Stimulated activated CD8-positive, alpha-beta memory T cell treated with anti-CD3 and anti-CD28 coated beads, Interleukin-12 subunit alpha, Interleukin-12 subunit beta, amount 100 ng/mL, for 4 hours (primary cell): Measurements from ENCODE around the gene ODR4.
"Not testable (repeated sequence)": the region's sequence is repeated elsewhere in the genome, so short reads cannot be mapped to it uniquely, and the experiment has no call there.

Experiments
- DNase-seq: peaks from one replicate; pipeline ENCODE4 v3.0.0-alpha.2; 2020; ENCODE audit warnings: low read depth

Gene ODR4

GRCh38 chr1:186421446-186421845 is 45.8 kb downstream of the ODR4 start:
- DNase-seq, result no peak

GRCh38 chr1:186424539-186424938 is 48.9 kb downstream of the ODR4 start:
- no peak for DNase-seq

DNA sequence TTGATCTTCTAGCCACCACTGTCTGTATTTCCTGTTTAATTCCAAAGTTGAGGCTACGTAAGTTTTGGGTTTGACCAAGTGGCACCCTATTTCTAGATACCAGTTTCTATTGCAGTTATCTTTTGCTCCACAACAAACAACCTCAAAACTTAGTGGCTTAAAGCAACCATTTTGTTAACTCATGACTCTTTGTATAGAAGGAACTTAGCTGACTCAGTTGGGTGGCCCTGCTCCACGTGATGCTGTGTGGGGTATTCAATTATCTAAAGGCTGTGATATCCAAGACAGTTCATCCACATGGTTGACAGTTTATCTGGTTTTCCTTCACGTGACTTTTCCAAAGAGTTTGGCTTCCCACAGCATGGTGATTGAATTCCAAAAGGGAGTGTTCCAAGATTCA is 50.5 kb downstream of the ODR4 start:
- no peak for DNase-seq

DNA sequence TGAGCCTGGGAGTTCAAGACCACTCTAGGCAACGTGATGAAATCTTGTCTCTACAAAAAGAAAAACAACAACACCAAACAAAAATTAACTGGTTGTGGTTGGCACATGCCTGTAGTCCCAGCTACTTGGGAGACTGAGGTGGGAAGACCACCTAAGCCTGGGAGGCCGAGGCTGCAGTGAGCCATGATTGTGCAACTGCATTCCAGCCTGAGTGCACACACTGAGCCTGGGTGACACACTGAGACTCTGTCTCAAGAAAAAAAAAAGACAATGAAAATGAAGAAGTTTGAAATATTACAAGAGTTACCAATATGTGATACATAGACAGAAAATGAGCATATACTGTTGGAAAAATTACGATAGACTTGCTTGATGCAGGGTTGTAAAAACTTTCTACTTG is 53.4 kb downstream of the ODR4 start:
- no peak for DNase-seq

DNA sequence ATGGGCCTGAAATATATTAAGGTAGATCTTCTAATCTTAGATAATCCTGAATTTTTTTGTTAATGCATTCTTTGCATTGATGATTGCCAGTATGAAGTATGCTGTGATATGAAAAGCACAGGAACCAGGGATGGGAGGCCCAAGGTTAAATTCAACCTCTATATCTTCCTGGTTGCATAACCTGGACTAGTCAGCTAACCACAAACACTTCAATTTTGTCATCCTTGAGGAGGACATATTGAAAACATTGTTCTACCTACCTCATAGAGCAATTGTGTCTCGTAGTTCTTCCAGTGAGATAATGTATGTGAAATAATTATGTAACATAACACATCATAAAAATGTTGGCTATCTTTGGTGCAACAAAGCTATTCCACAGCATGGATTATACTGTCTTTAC is 59.7 kb downstream of the ODR4 start:
- DNase-seq, result no peak

DNA sequence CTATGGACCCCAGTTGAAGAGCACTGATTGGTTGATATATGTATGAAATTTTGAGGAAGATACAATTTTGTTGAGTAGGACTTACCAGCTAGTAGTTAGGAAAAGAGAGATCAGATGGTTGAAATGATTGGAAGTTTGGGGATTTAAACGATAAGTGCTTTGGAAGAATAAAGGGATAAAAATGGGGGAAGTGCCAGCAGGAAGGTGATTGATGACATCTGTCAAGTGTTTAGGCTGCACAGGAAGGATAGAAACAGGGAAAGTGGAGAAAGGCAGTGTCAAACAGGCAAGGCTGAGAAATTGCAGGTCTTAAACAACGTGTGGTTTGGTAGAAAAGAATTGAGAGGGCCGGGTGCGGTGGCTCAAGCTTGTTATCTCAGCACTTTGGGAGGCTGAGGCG is 62.9 kb downstream of the ODR4 start:
- no peak for DNase-seq

DNA sequence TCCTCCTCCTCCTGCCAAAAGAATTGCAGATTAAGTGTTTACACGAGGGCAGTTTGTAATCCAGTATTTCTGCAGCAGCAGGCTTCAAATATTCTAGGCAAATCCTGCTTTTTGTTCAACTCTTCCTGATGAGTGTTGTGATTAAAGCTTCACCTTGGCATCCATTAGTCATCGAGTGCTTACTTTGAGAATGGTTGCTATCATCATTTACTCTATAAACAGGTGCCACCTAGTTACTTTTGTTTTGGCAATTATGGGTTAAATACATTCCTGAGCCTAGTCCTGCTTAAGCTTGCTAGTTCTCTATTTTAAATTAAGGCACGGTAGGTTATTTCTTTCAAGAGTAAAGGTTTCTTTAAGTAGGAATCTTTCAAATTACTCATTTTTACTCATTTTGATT is 64.9 kb downstream of the ODR4 start:
- no peak for DNase-seq

DNA sequence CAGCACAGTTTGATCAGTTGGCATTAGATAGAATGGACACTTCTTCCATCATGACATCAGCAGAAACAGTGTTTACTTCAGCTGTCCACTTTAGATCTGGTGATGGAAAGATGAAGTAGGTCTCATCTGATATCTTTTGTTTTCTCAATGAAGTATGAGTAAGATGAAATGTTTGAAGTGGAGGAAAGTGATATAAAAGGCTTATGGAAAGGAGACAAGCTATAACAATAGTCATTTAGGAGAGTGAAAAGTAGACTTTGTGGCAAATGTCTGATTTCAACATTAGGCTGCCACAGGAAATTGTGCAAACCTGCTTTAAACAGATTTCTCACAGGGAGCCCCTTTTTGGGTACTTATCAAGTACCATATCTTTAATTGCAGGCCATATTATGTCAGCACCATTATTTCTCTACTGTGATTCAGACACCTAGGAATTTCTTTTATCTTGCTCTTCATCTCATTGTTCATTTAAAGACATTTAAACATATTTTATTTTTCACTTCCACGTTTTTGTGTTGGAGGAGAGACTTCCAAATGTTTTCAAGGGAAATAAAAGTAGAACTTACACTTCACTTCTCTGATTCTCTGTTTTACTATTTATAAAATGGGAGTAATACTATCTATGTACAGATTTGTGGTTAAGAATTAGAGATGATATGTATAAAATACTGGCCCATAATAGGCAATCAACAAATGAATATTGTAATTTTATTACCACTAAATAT is 67.2 kb downstream of the ODR4 start:
- DNase-seq, result no peak

GRCh38 chr1:186443638-186444037 is 68.0 kb downstream of the ODR4 start:
- DNase-seq, result no peak

GRCh38 chr1:186446152-186446551 is 70.5 kb downstream of the ODR4 start:
- no peak for DNase-seq

DNA sequence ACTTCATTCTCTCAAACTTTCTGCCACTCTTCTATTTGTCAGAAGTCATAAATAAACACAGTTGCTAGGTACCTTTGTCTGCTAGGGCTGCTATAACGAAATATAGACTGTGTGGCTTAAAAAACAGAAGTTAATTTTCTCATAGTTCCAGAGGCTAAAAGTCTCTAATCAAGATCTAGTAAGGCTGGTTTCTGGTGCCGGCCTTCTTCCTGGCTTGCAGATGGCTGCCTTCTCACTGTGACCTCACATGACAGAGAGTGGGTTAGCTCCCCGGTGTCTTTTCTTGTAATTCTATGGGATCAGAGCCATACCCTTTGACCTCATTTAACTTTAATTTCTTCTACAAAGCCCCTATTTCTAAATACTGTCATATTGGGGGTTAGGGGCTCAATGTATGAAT is 79.3 kb downstream of the ODR4 start:
- no peak for DNase-seq

DNA sequence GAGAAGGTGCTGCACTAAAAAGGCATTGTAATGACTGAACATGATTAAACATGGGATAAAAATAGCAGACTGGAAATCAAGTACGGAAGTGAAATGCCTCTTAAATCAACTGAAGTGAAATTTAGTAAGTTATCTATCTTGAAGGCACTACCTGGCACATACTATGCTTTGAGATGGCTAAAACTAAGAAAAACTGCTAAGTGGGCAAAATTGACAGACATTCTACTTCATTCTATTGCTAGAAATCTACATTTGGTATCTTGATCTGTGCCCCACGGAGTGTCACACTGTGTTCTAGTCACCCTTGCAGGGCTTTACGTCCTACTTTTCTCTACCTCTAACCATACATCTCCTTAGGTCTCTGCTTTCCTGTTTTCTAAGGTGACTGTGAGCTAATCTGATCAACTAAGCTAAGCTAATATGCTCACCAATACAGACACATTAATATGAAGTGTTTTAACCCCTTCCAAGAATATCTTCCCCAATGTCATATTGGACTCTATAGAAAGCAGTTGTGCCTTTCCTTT is 81.2 kb downstream of the ODR4 start:
- DNase-seq, result no peak

- not testable (repeated sequence) for DNase-seq
These were observed 83.5 kb downstream of the ODR4 start for GRCh38 chr1:186459161-186459560.

DNA sequence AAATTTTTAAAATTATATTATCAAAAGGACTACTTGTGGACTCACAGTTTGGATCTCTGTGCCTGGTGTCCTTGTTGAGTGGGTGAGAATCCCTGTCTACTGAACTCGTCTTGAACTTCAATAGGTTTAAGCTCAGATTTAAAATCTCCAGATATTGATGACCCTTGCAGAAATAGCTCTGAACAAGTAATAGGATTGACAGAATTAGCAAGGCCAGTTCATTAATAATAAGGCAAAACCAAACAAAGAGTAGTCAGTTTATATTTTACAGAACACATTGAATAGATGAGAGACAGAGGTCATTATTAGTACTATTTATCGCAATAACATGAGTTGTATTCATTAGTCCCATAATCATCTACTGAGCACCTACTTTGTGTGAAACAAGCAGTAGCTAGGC is 85.4 kb downstream of the ODR4 start, which contains the start of gene PDC:
Gene PDC, minus strand, starts transcription at position 101 of the 400 bp plus-strand sequence. CDS start 11,655 bp downstream, outside the sequence.
- no peak for DNase-seq

DNA sequence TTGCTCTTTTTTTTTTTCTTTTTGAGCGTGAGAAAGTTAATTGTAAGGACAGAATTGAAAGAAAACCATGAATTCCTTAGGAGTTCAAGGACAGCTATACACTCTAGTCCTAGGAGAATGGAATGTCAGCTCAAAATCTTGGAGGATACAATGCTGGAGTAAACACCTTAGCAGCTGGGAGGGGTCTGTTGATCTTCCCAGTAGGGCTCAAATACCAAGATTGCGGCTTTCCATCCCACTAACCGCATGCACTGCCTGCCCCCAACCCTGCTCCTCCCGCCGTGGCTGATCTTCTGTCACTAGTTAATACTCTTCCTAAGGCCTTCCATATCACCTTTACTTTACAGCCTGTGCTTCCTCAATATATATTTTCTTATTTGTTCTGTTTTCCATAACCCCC is 87.9 kb downstream of the ODR4 start:
- DNase-seq, result no peak

GRCh38 chr1:186463926-186464325 is 88.3 kb downstream of the ODR4 start:
- DNase-seq, result no peak

DNA sequence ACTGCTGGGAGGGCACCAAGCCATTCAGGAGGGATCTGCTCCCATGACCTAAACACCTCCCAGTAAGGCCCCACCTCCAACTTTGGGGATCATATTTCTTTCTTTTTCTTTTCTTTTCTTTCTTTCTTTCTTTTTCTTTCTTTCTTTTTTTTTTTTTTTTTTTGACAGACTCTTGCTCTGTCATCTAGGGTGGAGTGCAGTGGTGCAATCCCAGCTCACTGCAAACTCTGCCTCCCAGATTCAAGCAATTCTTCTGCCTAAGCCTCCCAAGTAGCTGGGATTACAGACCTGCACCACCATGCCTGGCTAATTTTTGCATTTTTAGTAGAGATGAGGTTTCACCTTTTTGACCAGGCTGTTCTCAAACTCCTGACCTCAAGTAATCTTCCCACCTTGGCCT is 89.9 kb downstream of the ODR4 start:
- DNase-seq, result not testable (repeated sequence)

- no peak for DNase-seq
These were observed 90.3 kb downstream of the ODR4 start for GRCh38 chr1:186465946-186466345.
